Smooth muscle cell of the brain vasculature (primary cell): ENCODE data around the gene RHOBTB1.
"Not testable (repeated sequence)": the region's sequence is repeated elsewhere in the genome, so short reads cannot be mapped to it uniquely, and the experiment has no call there.

Experiments used
- DNase-seq: peaks from one replicate; pipeline ENCODE4 v3.0.0-alpha.2; 2012; ENCODE audit warnings: low read depth, low spot score

Gene RHOBTB1

GRCh38 chr10:60868946-60869345, 75.0 kb downstream of the RHOBTB1 start:
- no peak for DNase-seq

- no peak for DNase-seq
These were observed 78.7 kb downstream of the RHOBTB1 start for GRCh38 chr10:60865198-60865783.

GRCh38 chr10:60863796-60864195, 80.2 kb downstream of the RHOBTB1 start:
- no peak for DNase-seq

- no peak for DNase-seq
These were observed 81.5 kb downstream of the RHOBTB1 start for GRCh38 chr10:60862517-60862916.

GRCh38 chr10:60856405-60856804, 87.6 kb downstream of the RHOBTB1 start:
- DNase-seq, result no peak

GRCh38 chr10:60853637-60854036, 90.3 kb downstream of the RHOBTB1 start:
- DNase-seq, result no peak

GRCh38 chr10:60853107-60853506, 90.9 kb downstream of the RHOBTB1 start:
- DNase-seq, result no peak

GRCh38 chr10:60849740-60850139, 94.2 kb downstream of the RHOBTB1 start:
- DNase-seq, result no peak

- no peak for DNase-seq
These were observed 94.8 kb downstream of the RHOBTB1 start for GRCh38 chr10:60849217-60849616.

- no peak for DNase-seq
These were observed 95.3 kb downstream of the RHOBTB1 start for GRCh38 chr10:60848680-60849079.

- DNase-seq, result no peak
These were observed 95.9 kb downstream of the RHOBTB1 start for GRCh38 chr10:60848126-60848525.

- DNase-seq, result no peak
These were observed 97.8 kb downstream of the RHOBTB1 start for GRCh38 chr10:60846173-60846572.

GRCh38 chr10:60845038-60845437, 98.9 kb downstream of the RHOBTB1 start:
- DNase-seq, result no peak

- no peak for DNase-seq
These were observed 101.3 kb downstream of the RHOBTB1 start for GRCh38 chr10:60842694-60843093.

GRCh38 chr10:60841227-60841626, 102.8 kb downstream of the RHOBTB1 start:
- DNase-seq, result not testable (repeated sequence)

GRCh38 chr10:60835049-60835448, 108.9 kb downstream of the RHOBTB1 start:
- DNase-seq, result no peak

GRCh38 chr10:60834401-60834800, 109.6 kb downstream of the RHOBTB1 start:
- no peak for DNase-seq

GRCh38 chr10:60832136-60832535, 111.8 kb downstream of the RHOBTB1 start:
- DNase-seq, result not testable (repeated sequence)

GRCh38 chr10:60828489-60828852, 115.5 kb downstream of the RHOBTB1 start:
- no peak for DNase-seq

- DNase-seq, result no peak
These were observed 116.0 kb downstream of the RHOBTB1 start for GRCh38 chr10:60827791-60828488.

- no peak for DNase-seq
These were observed 118.5 kb downstream of the RHOBTB1 start for GRCh38 chr10:60825520-60825919.

- no peak for DNase-seq
These were observed 120.7 kb downstream of the RHOBTB1 start for GRCh38 chr10:60823324-60823723.

GRCh38 chr10:60822809-60823208, 121.2 kb downstream of the RHOBTB1 start:
- no peak for DNase-seq

GRCh38 chr10:60821656-60822055, 122.3 kb downstream of the RHOBTB1 start:
- no peak for DNase-seq
